Tibial nerve (tissue), 4 donors: ENCODE data around the gene RARA. TPM values are rescaled to one million over a fixed set of nuclear protein-coding genes. Genes with fewer than 3 reads are reported as not detected.

ENCODE experiments used
- DNase-seq, 2 donors: peaks; one replicate each; pipeline ENCODE4 v3.0.0-alpha.2; 2019; ENCODE audit warnings: low spot score in 2 of 2
- H3K27ac ChIP-seq, 4 donors: fragments of 200-600 bp; sonication (generic) in 3 of 4; one replicate each; pipeline ENCODE4 v1.5.1; 2017 to 2019; ENCODE audit warnings: mild to moderate bottlenecking in 1 of 4
- H3K27me3 ChIP-seq, 2 donors: fragments of 200-600 bp; sonication (generic) in 1 of 2; one replicate each; pipeline versions ENCODE4 v1.5.1 to v1.6.0; 2017 to 2019
- H3K36me3 ChIP-seq, 3 donors: fragments of 200-600 bp; sonication (generic); one replicate each; pipeline ENCODE4 v1.5.1; 2018 to 2019
- H3K4me1 ChIP-seq, 4 donors: fragments of 200-600 bp; sonication (generic) in 3 of 4; one replicate each; pipeline ENCODE4 v1.5.1; 2017 to 2019
- H3K4me3 ChIP-seq, 4 donors: fragments of 200-600 bp; sonication (generic) in 3 of 4; one replicate each; pipeline ENCODE4 v1.5.1; 2017 to 2019; ENCODE audit warnings: mild to moderate bottlenecking in 1 of 4, moderate library complexity in 1 of 4
- H3K9me3 ChIP-seq, 4 donors: fragments of 200-600 bp; sonication (generic) in 3 of 4; one replicate each; pipeline ENCODE4 v1.5.1; 2017 to 2019
- CTCF ChIP-seq, 5 experiments: fragments of 200-600 bp in 3 of 5; fragments of 450-650 bp in 2 of 5; sonication (generic) in 3 of 5; IDR thresholded peaks; one replicate each; pipeline ENCODE4 v1.5.1; 2016 to 2019; ENCODE audit warnings: antibody characterized with exemption in 5 of 5, mild to moderate bottlenecking in 3 of 5, moderate library complexity in 2 of 5
- EP300 ChIP-seq, 2 donors: sonication (generic); formaldehyde crosslinking; IDR thresholded peaks; one replicate each; pipeline ENCODE4 v1.6.1; 2017; ENCODE audit warnings: antibody characterized with exemption in 2 of 2, mild to moderate bottlenecking in 1 of 2
- POLR2A ChIP-seq, 2 donors: fragments of 450-650 bp; IDR thresholded peaks; one replicate each; pipeline ENCODE4 v1.6.1; 2017; ENCODE audit warnings: antibody characterized with exemption in 2 of 2, mild to moderate bottlenecking in 2 of 2, moderate library complexity in 2 of 2
- whole genome bisulfite sequencing, 2 donors: methylation state at CpG; one replicate each; pipeline ENCODE4 v1.1.5; 2018; 5-methylcytosine and 5-hydroxymethylcytosine counted together
- total RNA-seq, 4 donors: library from RNA; depleted of rRNA; stranded (reverse); fragments of >200 nt; gene quantifications; one replicate each; pipeline ENCODE4 v1.1.0, GENCODE V29; 2016

Gene RARA
- total RNA-seq: 10 to 100 TPM; 28.9 to 58.2 (median 46.4) TPM

DNA sequence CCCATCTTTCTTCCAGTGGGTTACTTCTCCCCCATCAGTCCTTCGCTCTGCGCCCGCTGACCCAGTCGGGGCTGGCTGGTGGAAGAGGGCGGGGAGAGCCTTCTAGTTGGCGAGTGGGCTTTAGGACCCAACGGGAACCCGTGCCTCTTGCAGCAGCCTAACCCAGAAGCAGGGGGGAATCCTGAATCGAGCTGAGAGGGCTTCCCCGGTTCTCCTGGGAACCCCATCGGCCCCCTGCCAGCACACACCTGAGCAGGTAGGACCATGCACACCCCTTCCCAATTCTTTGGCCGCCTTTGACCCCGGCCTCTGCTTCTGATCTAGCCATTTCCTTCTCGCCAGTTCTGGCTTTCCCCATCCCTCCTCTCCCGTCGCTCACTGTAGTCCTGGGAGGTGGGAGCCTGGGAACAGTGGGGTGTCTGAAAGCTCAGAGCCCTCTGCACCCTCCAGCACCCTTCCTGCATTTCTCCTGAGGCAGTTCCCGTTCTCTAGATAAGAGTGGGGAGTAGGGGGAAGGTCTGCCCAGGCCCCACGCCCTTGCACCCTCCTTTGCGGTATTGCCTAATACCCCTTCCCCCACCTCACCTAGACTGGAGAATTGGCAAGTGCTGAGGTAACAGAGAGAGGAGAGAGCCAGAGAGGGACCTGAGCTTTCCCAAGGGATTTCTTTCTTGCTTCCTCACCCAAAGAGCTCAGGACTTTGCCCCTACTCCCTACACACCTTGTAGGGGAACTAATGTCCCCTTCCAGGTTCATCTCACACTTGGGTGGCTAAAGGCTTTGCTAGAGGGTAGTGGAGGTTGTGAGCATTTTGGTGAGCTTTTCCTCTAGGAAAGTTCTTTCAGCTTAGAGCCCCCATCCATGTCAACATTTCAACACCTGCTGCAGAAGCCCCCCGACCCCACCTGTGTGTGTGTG is at the start of gene RARA:
RARA (plus strand) TSS at position 150 of the 918 bp plus-strand sequence. CDS start 22,039 bp downstream, outside the sequence.
- Histone ChIP-seq H3K36me3 (no peaks in the 10 kb centered on the region), H3K27me3 (no peaks in the 10 kb centered on the region), H3K27ac (peak within 1 kb of the TSS; percentile 45 to 94 (median 72)), H3K4me1 (peaks cover 0 to 92% (median 73%) of the 10 kb centered on the region in 4 donors), H3K4me3 (peak within 1 kb of the TSS in 3 of 4 donors; percentile 18 to 47 (median 41)), H3K9me3 (no peaks in the 10 kb centered on the region)
- TF ChIP-seq CTCF (IDR thresholded peaks at IDR 0.05) (no peak), POLR2A (IDR thresholded peaks at IDR 0.05) (no peak), EP300 (IDR thresholded peaks at IDR 0.05) (no peak)
- 6 to 8% methylated on average over 17 to 19 of the region's 20 CpGs for WGBS, 2 donors
- peak in 1 of 2 donors; percentile 10 for DNase-seq

DNA sequence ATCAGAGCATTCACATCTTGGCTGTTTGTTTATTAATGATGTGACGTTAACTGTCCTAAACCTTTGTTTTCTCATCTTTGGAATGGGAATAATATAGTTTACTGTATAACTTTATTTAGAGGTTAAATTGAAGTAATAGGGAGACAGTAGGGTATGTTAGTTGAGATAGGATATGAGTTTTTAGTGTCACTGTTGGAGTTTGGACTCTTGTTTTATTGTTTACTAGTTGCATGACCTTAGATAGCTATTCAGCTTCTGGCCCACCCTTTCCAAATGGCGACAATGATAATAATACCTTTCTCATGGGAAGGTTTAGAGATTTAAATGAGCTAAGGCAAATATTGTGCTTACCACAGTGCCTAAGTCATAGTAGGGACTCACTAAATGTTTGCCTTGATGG is 49.5 kb upstream of the RARA start:
- no peak overlapping the region for H3K4me3 ChIP-seq
- TF ChIP-seq EP300 (IDR thresholded peaks at IDR 0.05): no peak
- no peak for TF ChIP-seq CTCF (IDR thresholded peaks at IDR 0.05)
- no peak for TF ChIP-seq POLR2A (IDR thresholded peaks at IDR 0.05)
- H3K36me3 ChIP-seq: peaks cover 0 to 79% (median 6%) of the 10 kb centered on the region in 3 donors
- H3K27ac ChIP-seq: no peak overlapping the region
- DNase-seq: no peak
- no peaks in the 10 kb centered on the region for H3K27me3 ChIP-seq
- no peaks in the 10 kb centered on the region for H3K9me3 ChIP-seq
- H3K4me1 ChIP-seq: peaks cover 0 to 5% (median 0%) of the 10 kb centered on the region in 4 donors
- 83 to 88% methylated on average over 2 of the region's 2 CpGs for WGBS, 2 donors

GRCh38 chr17:40260528-40260927 is 48.5 kb upstream of the RARA start:
- H3K27ac ChIP-seq: no peak overlapping the region
- 77% methylated on average over 7 of the region's 7 CpGs for WGBS, 2 donors
- DNase-seq: peak in 1 of 2 donors; percentile 49
- no peak for TF ChIP-seq CTCF (IDR thresholded peaks at IDR 0.05)
- no peak for TF ChIP-seq EP300 (IDR thresholded peaks at IDR 0.05)
- TF ChIP-seq POLR2A (IDR thresholded peaks at IDR 0.05): no peak
- H3K27me3 ChIP-seq: no peaks in the 10 kb centered on the region
- H3K9me3 ChIP-seq: no peaks in the 10 kb centered on the region
- no peak overlapping the region for H3K4me3 ChIP-seq
- H3K36me3 ChIP-seq: peaks cover 0 to 90% (median 16%) of the 10 kb centered on the region in 3 donors
- peaks cover 0 to 5% (median 0%) of the 10 kb centered on the region in 4 donors for H3K4me1 ChIP-seq

DNA sequence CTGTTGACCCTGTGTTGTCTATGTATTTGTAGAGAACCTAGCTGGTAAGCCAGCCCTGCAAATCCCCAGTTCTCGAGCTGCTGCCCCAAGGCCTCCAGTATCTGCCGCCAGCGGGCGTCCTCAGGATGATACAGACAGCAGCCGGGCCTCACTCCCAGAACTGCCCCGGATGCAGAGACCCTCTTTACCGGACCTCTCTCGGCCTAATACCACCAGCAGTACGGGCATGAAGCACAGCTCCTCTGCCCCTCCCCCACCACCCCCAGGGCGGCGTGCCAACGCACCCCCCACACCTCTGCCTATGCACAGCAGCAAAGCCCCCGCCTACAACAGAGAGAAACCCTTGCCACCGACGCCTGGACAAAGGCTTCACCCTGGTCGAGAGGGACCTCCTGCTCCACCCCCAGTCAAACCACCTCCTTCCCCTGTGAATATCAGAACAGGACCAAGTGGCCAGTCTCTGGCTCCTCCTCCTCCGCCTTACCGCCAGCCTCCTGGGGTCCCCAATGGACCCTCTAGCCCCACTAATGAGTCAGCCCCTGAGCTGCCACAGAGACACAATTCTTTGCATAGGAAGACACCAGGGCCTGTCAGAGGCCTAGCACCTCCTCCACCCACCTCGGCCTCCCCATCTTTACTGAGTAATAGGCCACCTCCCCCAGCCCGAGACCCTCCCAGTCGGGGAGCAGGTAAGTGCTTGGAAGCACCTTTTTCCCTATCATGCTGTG is 44.4 kb upstream of the RARA start:
- no peak overlapping the region for H3K27ac ChIP-seq

More for the DNA sequence above, 44.4 kb upstream of the RARA start:
- H3K9me3 ChIP-seq: no peaks in the 10 kb centered on the region
- H3K4me3 ChIP-seq: no peak overlapping the region
- H3K36me3 ChIP-seq: peaks cover 0 to 92% (median 11%) of the 10 kb centered on the region in 3 donors
- DNase-seq: no peak
- no peaks in the 10 kb centered on the region for H3K27me3 ChIP-seq
- 73 to 92% methylated on average over 13 to 15 of the region's 21 CpGs for WGBS, 2 donors
- no peak for TF ChIP-seq CTCF (IDR thresholded peaks at IDR 0.05)
- no peak for TF ChIP-seq EP300 (IDR thresholded peaks at IDR 0.05)
- TF ChIP-seq POLR2A (IDR thresholded peaks at IDR 0.05): no peak
- peaks cover 0 to 9% (median 0%) of the 10 kb centered on the region in 4 donors for H3K4me1 ChIP-seq
